Brain microvascular endothelial cell (primary cell): ENCODE measurements around the gene NT5C1B.

Experiments used
- DNase-seq: peaks from one replicate; pipeline ENCODE4 v3.0.0-alpha.2; 2020
- H3K27ac ChIP-seq: fragments of 250-450 bp; sonication (Bioruptor Pico); 2 replicates; pipeline ENCODE4 v1.5.1; 2020; ENCODE audit warnings: mild to moderate bottlenecking, moderate library complexity
- H3K27me3 ChIP-seq: fragments of 250-450 bp; sonication (Bioruptor Pico); replicated peaks from 2 replicates; pipeline ENCODE4 v1.5.1; 2020; ENCODE audit warnings: mild to moderate bottlenecking
- H3K36me3 ChIP-seq: fragments of 250-450 bp; sonication (Bioruptor Pico); replicated peaks from 2 replicates; pipeline ENCODE4 v1.5.1; 2020; ENCODE audit warnings: mild to moderate bottlenecking
- H3K4me3 ChIP-seq: 2 replicates; pipeline ENCODE4 v1.5.1; 2011; ENCODE audit warnings: low read depth, mild to moderate bottlenecking, control low read depth, low read length, moderate library complexity
- in situ Hi-C: cut with HindIII; loops from 2 replicates; pipeline ENCODE4 v1.10.0; 2017; ENCODE audit warnings: low sequenced_read_pairs, low pct_ligation_motif_present
- TF ChIP-seq, protein P1 (sequence below): IDR thresholded peaks from 2 replicates; pipeline ENCODE4 v1.5.1; 2011; ENCODE audit warnings: low read depth, mild to moderate bottlenecking, moderate library complexity, low read length, control low read depth, inconsistent platforms; ENCODE audit errors: missing control alignments

The NT5C1B gene

DNA sequence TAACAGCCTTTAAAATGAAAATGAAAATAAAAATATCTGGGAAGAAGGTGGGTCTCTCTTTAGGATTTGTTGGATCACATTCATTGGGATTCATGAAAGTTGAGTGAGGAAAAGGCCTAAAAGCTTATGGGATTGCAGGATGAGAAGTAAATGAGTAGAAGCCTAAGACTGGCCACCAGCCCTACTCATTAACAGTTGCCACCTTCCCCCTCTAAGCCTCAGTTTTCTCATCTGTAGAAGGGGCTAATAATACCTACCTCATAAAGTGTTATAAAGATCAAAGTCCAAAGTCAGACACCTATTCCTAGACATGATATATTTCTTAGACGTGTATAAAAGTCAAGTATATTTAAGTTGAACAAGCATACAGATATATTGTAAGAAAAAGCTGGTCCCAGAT lies 52.7 kb downstream of the NT5C1B start:
- Histone ChIP-seq H3K27me3 (no peaks in the 10 kb centered on the region), H3K27ac (no peak overlapping the region), H3K4me3 (no peak overlapping the region), H3K36me3 (no peaks in the 10 kb centered on the region)
- DNase-seq: no peak
- in situ Hi-C loops: no loop called here
- TF ChIP-seq, protein P1, sequence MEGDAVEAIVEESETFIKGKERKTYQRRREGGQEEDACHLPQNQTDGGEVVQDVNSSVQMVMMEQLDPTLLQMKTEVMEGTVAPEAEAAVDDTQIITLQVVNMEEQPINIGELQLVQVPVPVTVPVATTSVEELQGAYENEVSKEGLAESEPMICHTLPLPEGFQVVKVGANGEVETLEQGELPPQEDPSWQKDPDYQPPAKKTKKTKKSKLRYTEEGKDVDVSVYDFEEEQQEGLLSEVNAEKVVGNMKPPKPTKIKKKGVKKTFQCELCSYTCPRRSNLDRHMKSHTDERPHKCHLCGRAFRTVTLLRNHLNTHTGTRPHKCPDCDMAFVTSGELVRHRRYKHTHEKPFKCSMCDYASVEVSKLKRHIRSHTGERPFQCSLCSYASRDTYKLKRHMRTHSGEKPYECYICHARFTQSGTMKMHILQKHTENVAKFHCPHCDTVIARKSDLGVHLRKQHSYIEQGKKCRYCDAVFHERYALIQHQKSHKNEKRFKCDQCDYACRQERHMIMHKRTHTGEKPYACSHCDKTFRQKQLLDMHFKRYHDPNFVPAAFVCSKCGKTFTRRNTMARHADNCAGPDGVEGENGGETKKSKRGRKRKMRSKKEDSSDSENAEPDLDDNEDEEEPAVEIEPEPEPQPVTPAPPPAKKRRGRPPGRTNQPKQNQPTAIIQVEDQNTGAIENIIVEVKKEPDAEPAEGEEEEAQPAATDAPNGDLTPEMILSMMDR: no peak

DNA sequence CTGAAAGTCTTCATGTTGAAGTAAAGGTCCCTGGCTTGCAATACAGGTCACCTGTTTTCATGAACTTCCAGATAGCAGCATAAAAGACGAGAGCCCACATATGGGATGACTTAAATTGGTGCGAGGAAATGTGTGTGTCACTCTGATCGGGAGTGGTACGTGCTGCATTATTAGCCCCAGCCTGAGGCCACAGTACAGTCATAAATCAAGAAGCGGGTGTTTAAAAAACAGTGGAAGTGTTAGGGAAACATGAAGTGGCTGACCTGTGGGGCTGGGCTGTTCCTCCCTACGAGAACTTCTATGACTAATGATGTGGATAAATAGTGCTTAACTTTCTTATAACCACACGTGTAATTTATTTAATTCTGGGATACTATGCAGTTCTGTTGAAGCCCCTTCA lies 53.3 kb downstream of the NT5C1B start:
- in situ Hi-C loops: no loop called here
- DNase-seq: peak; percentile 37
- no peaks in the 10 kb centered on the region for H3K36me3 ChIP-seq
- TF ChIP-seq, protein P1: no peak
- H3K27ac ChIP-seq: no peak overlapping the region
- no peaks in the 10 kb centered on the region for H3K27me3 ChIP-seq
- H3K4me3 ChIP-seq: no peak overlapping the region

DNA sequence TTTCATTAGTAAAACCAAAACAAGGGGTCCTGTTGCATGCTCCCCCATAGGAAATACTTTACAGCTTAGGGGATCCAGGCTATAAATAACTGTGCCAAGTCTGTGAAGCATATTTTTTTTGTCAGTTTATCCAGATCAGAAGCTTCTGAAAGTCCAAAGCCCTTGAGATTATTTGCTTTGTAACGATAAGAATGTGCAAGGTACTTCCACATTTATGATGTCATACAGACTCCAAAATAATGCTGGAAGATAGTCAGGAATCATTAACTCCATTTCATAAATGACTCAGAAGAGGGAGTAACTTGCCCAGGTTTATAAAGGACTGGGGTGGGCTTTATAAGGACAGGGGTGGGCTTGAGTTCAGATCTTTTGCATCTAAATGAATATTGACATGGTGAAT lies 58.2 kb downstream of the NT5C1B start:
- no peaks in the 10 kb centered on the region for H3K36me3 ChIP-seq
- H3K27me3 ChIP-seq: no peaks in the 10 kb centered on the region
- TF ChIP-seq, protein P1: no peak
- in situ Hi-C loops: no loop called here
- H3K4me3 ChIP-seq: no peak overlapping the region
- DNase-seq: no peak
- no peak overlapping the region for H3K27ac ChIP-seq

DNA sequence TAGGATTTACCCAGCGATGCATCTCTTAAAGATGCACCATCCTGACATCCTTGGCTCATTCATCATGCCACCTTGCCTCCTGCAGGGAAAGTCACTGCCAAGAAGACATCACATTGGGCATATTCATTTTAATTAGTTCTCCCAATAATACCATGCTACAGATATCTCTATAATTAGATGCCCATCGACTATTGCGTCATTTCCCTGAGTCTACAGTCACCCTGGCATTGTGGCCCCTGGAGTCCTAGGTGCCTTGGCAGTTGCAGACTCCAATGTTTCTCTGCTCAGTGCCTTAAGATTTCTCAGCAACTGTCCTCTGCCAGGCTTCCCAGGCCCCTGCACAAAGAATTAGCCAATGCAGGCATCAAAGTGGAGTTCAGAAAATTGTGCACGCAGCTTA lies 61.5 kb downstream of the NT5C1B start:
- H3K36me3 ChIP-seq: no peaks in the 10 kb centered on the region
- no peak for DNase-seq
- in situ Hi-C loops: loop anchor here (10.0 kb wide), 1 partner anchor 837 kb away; no protein-coding TSS in a partner anchor

DNA sequence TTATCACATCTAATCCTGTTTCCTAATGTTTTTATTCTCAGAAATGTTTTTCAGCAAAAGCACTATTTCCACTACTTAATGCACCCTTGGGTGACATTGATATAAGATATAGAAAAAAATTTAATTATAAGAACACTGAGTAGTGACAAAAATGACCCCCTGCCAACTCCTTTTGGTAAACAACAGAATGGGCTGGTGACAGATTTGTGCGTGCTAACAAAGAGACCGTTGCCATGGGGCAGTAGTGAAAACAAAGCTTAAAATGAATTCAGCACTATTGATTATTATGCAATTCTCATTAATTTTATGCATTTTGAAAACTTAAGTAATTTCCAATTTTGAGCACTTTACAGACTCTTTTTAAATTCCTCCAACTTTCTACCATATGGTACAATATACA lies 62.0 kb downstream of the NT5C1B start:
- no peaks in the 10 kb centered on the region for H3K27me3 ChIP-seq
- in situ Hi-C loops: loop anchor here (10.0 kb wide), 1 partner anchor 837 kb away; no protein-coding TSS in a partner anchor
- no peaks in the 10 kb centered on the region for H3K36me3 ChIP-seq
- DNase-seq: no peak
- no peak overlapping the region for H3K27ac ChIP-seq
- TF ChIP-seq, protein P1: no peak
- no peak overlapping the region for H3K4me3 ChIP-seq

More for the DNA sequence above, 61.5 kb downstream of the NT5C1B start:
- H3K4me3 ChIP-seq: no peak overlapping the region
- H3K27ac ChIP-seq: no peak overlapping the region
- TF ChIP-seq, protein P1: no peak
- H3K27me3 ChIP-seq: no peaks in the 10 kb centered on the region

DNA sequence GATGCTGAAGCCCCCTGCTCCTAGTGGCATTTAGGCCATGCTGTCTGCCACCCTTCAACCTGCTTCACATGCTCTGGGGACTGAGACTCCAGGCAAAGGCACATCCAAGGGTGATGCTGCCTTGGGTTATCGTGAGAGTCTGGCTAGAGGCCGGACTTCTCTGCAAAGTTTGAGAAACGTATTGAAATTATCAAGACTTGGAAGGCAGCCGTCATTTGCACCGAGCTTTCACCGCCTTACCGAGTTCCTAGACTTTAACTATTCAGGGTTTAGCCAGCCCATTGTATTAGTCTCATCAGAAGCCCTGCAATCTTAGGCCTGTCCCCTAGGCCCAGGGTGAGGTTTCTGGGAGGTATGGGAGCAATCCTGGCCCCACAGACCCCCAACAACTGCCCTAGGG lies 62.9 kb downstream of the NT5C1B start:
- Histone ChIP-seq H3K27me3 (no peaks in the 10 kb centered on the region), H3K36me3 (no peaks in the 10 kb centered on the region), H3K4me3 (no peak overlapping the region), H3K27ac (no peak overlapping the region)
- TF ChIP-seq, protein P1: no peak
- no peak for DNase-seq
- in situ Hi-C loops: loop anchor here (10.0 kb wide), 1 partner anchor 838 kb away; no protein-coding TSS in a partner anchor
